Gastroesophageal sphincter (tissue), 4 donors: ENCODE data around the gene ZFYVE27. TPM values are rescaled to one million over a fixed set of nuclear protein-coding genes. Genes with fewer than 3 reads are reported as not detected.

ENCODE experiments used
- ATAC-seq: fragments of 150-250 bp; one replicate; pipeline ENCODE4 v1.9.1; 2016; ENCODE audit warnings: mild to moderate bottlenecking, moderate library complexity
- H3K27ac ChIP-seq, 4 donors: fragments of 200-600 bp; sonication (generic) in 3 of 4; 1 replicate in 3 of 4; 2 replicates in 1 of 4; pipeline ENCODE4 v1.5.1; 2016 to 2019
- H3K27me3 ChIP-seq: fragments of 200-600 bp; sonication (generic); one replicate; pipeline ENCODE4 v1.5.1; 2019
- H3K36me3 ChIP-seq, 2 donors: fragments of 200-600 bp; sonication (generic); one replicate each; pipeline ENCODE4 v1.5.1; 2019; ENCODE audit warnings: control low read depth in 1 of 2
- H3K4me1 ChIP-seq, 3 donors: fragments of 200-600 bp; sonication (generic); 1 replicate in 2 of 3; 2 replicates in 1 of 3; pipeline ENCODE4 v1.5.1; 2016 to 2019; ENCODE audit warnings: control low read depth in 2 of 3
- H3K4me3 ChIP-seq, 2 donors: fragments of 200-600 bp; sonication (generic); one replicate each; pipeline ENCODE4 v1.5.1; 2019; ENCODE audit warnings: mild to moderate bottlenecking in 1 of 2, moderate library complexity in 1 of 2
- H3K9me3 ChIP-seq, 3 donors: fragments of 200-600 bp; sonication (generic); one replicate each; pipeline ENCODE4 v1.5.1; 2017 to 2019; ENCODE audit warnings: control low read depth in 2 of 3
- EP300 ChIP-seq: sonication (generic); formaldehyde crosslinking; IDR thresholded peaks from one replicate; pipeline ENCODE4 v1.6.1; 2017; ENCODE audit warnings: antibody characterized with exemption, mild to moderate bottlenecking
- POLR2A ChIP-seq, 2 donors: fragments of 450-650 bp; IDR thresholded peaks; one replicate each; pipeline ENCODE4 v1.6.1; 2017; ENCODE audit warnings: antibody characterized with exemption in 2 of 2, mild to moderate bottlenecking in 2 of 2, moderate library complexity in 1 of 2
- POLR2AphosphoS5 ChIP-seq: sonication (generic); formaldehyde crosslinking; IDR thresholded peaks from one replicate; pipeline ENCODE4 v1.6.1; 2017; ENCODE audit warnings: antibody characterized with exemption
- WGBS, 2 donors: methylation state at CpG; one replicate each; pipeline ENCODE4 v1.1.5; 2018; ENCODE audit warnings: low coverage in 1 of 2; 5-methylcytosine and 5-hydroxymethylcytosine counted together
- total RNA-seq, 4 donors: library from RNA; depleted of rRNA; stranded (reverse); fragments of >200 nt; gene quantifications; one replicate each; pipeline ENCODE4 v1.1.0, GENCODE V29; 2016
- TF ChIP-seq, protein P1 (sequence below), 4 experiments: fragments of 200-600 bp in 2 of 4; fragments of 450-650 bp in 2 of 4; sonication (generic) in 1 of 4; IDR thresholded peaks; one replicate each; pipeline ENCODE4 v1.5.1; 2017 to 2019; ENCODE audit warnings: antibody characterized with exemption in 4 of 4, mild to moderate bottlenecking in 2 of 4, moderate library complexity in 2 of 4

ZFYVE27 gene
- total RNA-seq, 4 donors from 2014 or later = 6.7 to 24.2 (median 19.2) TPM

DNA sequence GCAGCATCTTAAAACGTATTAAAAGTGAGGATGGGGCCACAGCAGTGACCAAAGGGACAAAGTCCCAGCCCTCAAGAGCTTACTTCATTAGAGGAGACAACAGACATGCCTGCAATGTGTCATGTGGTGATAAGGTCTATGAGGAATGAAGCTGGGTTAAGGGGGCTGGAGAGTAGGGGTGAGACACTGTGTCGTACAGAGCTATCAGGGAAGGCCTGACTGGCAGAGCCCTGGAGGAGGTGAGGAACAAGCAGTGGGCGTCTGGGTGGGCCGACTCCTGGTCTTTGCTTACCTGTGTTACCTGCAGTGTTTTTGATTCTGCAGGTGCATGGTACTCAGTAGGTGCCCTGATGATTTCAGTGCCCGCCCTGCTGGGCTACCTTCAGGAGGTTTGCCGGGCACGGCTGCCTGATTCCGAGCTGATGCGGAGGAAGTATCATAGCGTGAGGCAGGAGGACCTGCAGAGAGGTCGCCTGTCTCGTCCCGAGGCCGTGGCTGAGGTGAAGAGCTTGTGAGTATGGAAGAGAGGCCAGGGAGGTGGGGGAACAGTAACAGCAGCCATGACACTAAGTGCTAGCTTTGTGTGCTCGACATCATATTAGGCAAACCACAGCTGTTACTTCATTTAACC, 7.6 kb downstream of the ZFYVE27 start:
- Histone ChIP-seq H3K27me3 (no peaks in the 10 kb centered on the region), H3K9me3 (no peaks in the 10 kb centered on the region), H3K4me1 (peaks cover 0 to 8% (median 0%) of the 10 kb centered on the region in 3 donors), H3K36me3 (peaks cover 0 to 94% of the 10 kb centered on the region in 2 donors), H3K27ac (no peak overlapping the region), H3K4me3 (no peak overlapping the region)
- no peak for ATAC-seq
- no peak for TF ChIP-seq POLR2A (IDR thresholded peaks at IDR 0.05)
- TF ChIP-seq EP300 = no peak
- no peak for TF ChIP-seq POLR2AphosphoS5
- TF ChIP-seq, protein P1, sequence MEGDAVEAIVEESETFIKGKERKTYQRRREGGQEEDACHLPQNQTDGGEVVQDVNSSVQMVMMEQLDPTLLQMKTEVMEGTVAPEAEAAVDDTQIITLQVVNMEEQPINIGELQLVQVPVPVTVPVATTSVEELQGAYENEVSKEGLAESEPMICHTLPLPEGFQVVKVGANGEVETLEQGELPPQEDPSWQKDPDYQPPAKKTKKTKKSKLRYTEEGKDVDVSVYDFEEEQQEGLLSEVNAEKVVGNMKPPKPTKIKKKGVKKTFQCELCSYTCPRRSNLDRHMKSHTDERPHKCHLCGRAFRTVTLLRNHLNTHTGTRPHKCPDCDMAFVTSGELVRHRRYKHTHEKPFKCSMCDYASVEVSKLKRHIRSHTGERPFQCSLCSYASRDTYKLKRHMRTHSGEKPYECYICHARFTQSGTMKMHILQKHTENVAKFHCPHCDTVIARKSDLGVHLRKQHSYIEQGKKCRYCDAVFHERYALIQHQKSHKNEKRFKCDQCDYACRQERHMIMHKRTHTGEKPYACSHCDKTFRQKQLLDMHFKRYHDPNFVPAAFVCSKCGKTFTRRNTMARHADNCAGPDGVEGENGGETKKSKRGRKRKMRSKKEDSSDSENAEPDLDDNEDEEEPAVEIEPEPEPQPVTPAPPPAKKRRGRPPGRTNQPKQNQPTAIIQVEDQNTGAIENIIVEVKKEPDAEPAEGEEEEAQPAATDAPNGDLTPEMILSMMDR (IDR thresholded peaks at IDR 0.05) = no peak
- WGBS, 2 donors = 83 to 89% methylated on average over 1 to 11 of the region's 15 CpGs

DNA sequence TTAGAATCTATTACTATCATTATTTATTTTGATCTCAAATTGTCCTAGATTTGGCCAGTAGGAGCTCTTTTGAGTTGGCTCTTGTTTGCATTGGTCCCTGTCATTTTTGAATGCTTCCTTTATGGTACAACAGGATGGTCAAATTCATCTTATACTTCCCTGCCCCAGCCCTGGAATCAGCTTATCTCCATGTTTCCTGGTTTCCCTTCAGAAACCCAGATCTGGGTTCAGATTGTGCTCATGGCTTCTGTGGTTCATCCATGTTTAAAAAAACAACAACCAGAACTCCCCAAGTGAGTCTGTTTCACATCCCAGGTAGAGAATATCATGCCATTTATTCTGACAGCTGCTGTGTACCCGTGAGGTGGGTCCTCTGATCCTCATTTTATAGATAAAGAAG, 10.6 kb downstream of the ZFYVE27 start:
- no peak overlapping the region for H3K4me3 ChIP-seq
- no peaks in the 10 kb centered on the region for H3K27me3 ChIP-seq
- no CpG with 5 or more reads among the region's 1 CpG for WGBS, 2 donors
- ATAC-seq = no peak
- no peaks in the 10 kb centered on the region for H3K9me3 ChIP-seq
- TF ChIP-seq, protein P1 (IDR thresholded peaks at IDR 0.05) = no peak
- no peak for TF ChIP-seq POLR2A (IDR thresholded peaks at IDR 0.05)
- TF ChIP-seq EP300 = no peak
- no peak for TF ChIP-seq POLR2AphosphoS5
- no peaks in the 10 kb centered on the region for H3K4me1 ChIP-seq
- no peak overlapping the region for H3K27ac ChIP-seq
- peaks cover 0 to 99% of the 10 kb centered on the region in 2 donors for H3K36me3 ChIP-seq

DNA sequence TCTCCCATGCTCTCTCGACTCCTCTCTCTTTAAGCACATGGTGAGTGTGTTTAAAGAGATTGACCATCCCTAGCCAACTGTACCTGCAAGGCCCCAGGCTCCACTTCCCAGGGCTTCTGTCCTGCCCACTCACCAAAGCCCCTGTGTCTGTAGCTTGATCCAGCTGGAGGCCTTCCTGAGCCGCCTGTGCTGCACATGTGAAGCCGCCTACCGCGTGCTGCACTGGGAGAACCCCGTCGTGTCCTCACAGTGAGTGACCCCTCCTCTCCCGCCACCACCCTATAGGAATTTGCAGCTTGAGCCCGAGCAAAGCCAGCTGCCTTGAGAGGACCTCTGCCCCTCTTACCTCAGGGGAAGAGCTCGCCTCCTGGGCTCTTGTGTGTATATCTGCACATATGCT, 11.2 kb downstream of the ZFYVE27 start:
- H3K27me3 ChIP-seq = no peaks in the 10 kb centered on the region
- WGBS, 2 donors = 80 to 83% methylated on average over 1 of the region's 10 CpGs
- H3K27ac ChIP-seq = no peak overlapping the region
- ATAC-seq = no peak
- no peaks in the 10 kb centered on the region for H3K4me1 ChIP-seq
- no peak for TF ChIP-seq POLR2A (IDR thresholded peaks at IDR 0.05)
- no peak for TF ChIP-seq POLR2AphosphoS5
- no peak for TF ChIP-seq EP300
- TF ChIP-seq, protein P1 (IDR thresholded peaks at IDR 0.05) = no peak
- H3K4me3 ChIP-seq = no peak overlapping the region
- H3K9me3 ChIP-seq = no peaks in the 10 kb centered on the region
- peaks cover 0 to 99% of the 10 kb centered on the region in 2 donors for H3K36me3 ChIP-seq

- Histone ChIP-seq H3K27ac (no peak overlapping the region), H3K36me3 (peaks cover 0 to 100% of the 10 kb centered on the region in 2 donors), H3K9me3 (no peaks in the 10 kb centered on the region), H3K4me1 (no peaks in the 10 kb centered on the region), H3K27me3 (no peaks in the 10 kb centered on the region), H3K4me3 (no peak overlapping the region)
- ATAC-seq = no peak
- WGBS, 2 donors = 93% methylated on average over 3 of the region's 18 CpGs; no CpG with 5 or more reads in 1 of the 2 donors
- TF ChIP-seq POLR2AphosphoS5 (no peak), POLR2A (IDR thresholded peaks at IDR 0.05) (no peak), EP300 (no peak)
- TF ChIP-seq, protein P1 (IDR thresholded peaks at IDR 0.05) = no peak
Measured at GRCh38 chr10:97752956-97753355, 16.0 kb downstream of the ZFYVE27 start.

GRCh38 chr10:97754726-97755125, 17.8 kb downstream of the ZFYVE27 start:
- Histone ChIP-seq H3K4me1 (peaks cover 0 to 8% (median 0%) of the 10 kb centered on the region in 3 donors), H3K36me3 (peaks cover 0 to 100% of the 10 kb centered on the region in 2 donors), H3K4me3 (no peak overlapping the region), H3K27ac (no peak overlapping the region), H3K9me3 (no peaks in the 10 kb centered on the region), H3K27me3 (no peaks in the 10 kb centered on the region)
- no peak for ATAC-seq
- 54 to 89% methylated on average over 2 to 4 of the region's 4 CpGs for WGBS, 2 donors
- TF ChIP-seq EP300 = no peak
- TF ChIP-seq POLR2AphosphoS5 = no peak
- TF ChIP-seq, protein P1 (IDR thresholded peaks at IDR 0.05) = no peak
- no peak for TF ChIP-seq POLR2A (IDR thresholded peaks at IDR 0.05)
